Measurements from ENCODE around the gene MCM10. TPM values are rescaled to one million over a fixed set of nuclear protein-coding genes. Genes with fewer than 3 reads are reported as not detected.

Gene MCM10
- total and polyA plus RNA-seq, 2 of the 8 experiments (the other 6 are each of a cell fraction or from before 2014, with no cell fraction given) = 9.8 to 60.3 TPM

- H2BK20ac ChIP-seq (ENCODE audit: low read length) = no peak overlapping the region
- no peak overlapping the region for H3K56ac ChIP-seq (replicated peaks; ENCODE audit: insufficient read length, low read depth, low read length)
- H2BK5ac ChIP-seq (ENCODE audit: low read depth, low read length) = no peak overlapping the region
- H2AK5ac ChIP-seq (ENCODE audit: low read depth, low read length) = no peak overlapping the region
- CTCF ChIA-PET (ENCODE audit: partially characterized antibody) = no interaction called here
- no peak overlapping the region for H2BK12ac ChIP-seq (ENCODE audit: low read depth, low read length)
- TF ChIP-seq NANOG (IDR thresholded peaks at IDR 0.05; ENCODE audit: insufficient read depth, low read depth, low read length, poor library complexity, severe bottlenecking) = no peak
- no peak for TF ChIP-seq BACH1 (IDR thresholded peaks at IDR 0.05; ENCODE audit: low read length)
- no peak for TF ChIP-seq CREB1 (IDR thresholded peaks at IDR 0.05)
- TF ChIP-seq KDM1A (IDR thresholded peaks at IDR 0.05; ENCODE audit: borderline replicate concordance, low read length) = no peak
- TF ChIP-seq BRCA1 (IDR thresholded peaks at IDR 0.05; ENCODE audit: low read depth, low read length) = no peak
- TF ChIP-seq CHD2 (IDR thresholded peaks at IDR 0.05; ENCODE audit: low read length) = no peak
- TF ChIP-seq E2F6 (IDR thresholded peaks at IDR 0.05) = no peak
- no peak for TF ChIP-seq GTF2F1 (IDR thresholded peaks at IDR 0.05; ENCODE audit: borderline replicate concordance, low read depth, low read length)
- no peaks in the 10 kb centered on the region for H3K9me3 ChIP-seq (ENCODE audit: insufficient read depth in 2 of 2, low read depth in 1 of 2, low read length in 1 of 2)
- H3K4me3 ChIP-seq (ENCODE audit: extremely low read depth in 1 of 4, insufficient read depth in 2 of 4, low read depth in 3 of 4, low read length in 4 of 4) = no peak overlapping the region
- DNase-seq (ENCODE audit: low read depth in 1 of 2, low spot score in 2 of 2) (no peak), FAIRE-seq (no peak)
- no peak overlapping the region for H3K9ac ChIP-seq (replicated peaks in 1 of 4; ENCODE audit: extremely low read depth in 1 of 4, low read depth in 3 of 4, low read length in 3 of 4)
- no peak overlapping the region for H3K18ac ChIP-seq (ENCODE audit: extremely low read depth, low read length)
- no peaks in the 10 kb centered on the region for H3K4me1 ChIP-seq (replicated peaks in 1 of 4; ENCODE audit: control insufficient read depth in 3 of 4, insufficient read depth in 4 of 4, low read length in 3 of 4)
- no peak overlapping the region for H3K4me2 ChIP-seq (ENCODE audit: insufficient read depth in 1 of 2, low read depth in 2 of 2, low read length in 2 of 2)
- H3K79me1 ChIP-seq (ENCODE audit: low read depth, low read length) = no peaks in the 10 kb centered on the region
- H3K27ac ChIP-seq (ENCODE audit: low read depth, low read length) = no peak overlapping the region
- H4K5ac ChIP-seq (ENCODE audit: insufficient read length, low read depth, low read length) = no peak overlapping the region
- no peaks in the 10 kb centered on the region for H3K27me3 ChIP-seq (replicated peaks in 1 of 4; ENCODE audit: control insufficient read depth in 3 of 4, extremely low read depth in 1 of 4, insufficient read depth in 3 of 4, low read length in 3 of 4)
- no peak overlapping the region for H3K14ac ChIP-seq (ENCODE audit: insufficient read length)
- H3K23me2 ChIP-seq (ENCODE audit: low read depth, low read length) = no peaks in the 10 kb centered on the region
- H2BK120ac ChIP-seq (replicated peaks; ENCODE audit: low read depth, low read length) = no peak overlapping the region
- H4K8ac ChIP-seq (ENCODE audit: extremely low read depth, insufficient read depth, low read length) = no peak overlapping the region
- WGBS, 2 experiments (ENCODE audit: extremely low coverage in 1 of 2, insufficient coverage in 1 of 2, insufficient read length in 1 of 2, insufficient replicate concordance in 2 of 2, low coverage in 1 of 2, low lambda C conversion rate in 2 of 2, missing lambda C conversion rate in 1 of 2) = 92% methylated on average over 12 of the region's 12 CpGs; no CpG with 5 or more reads in 1 of the 2 experiments
- peaks cover 0 to 14% (median 5%) of the 10 kb centered on the region in 4 experiments; a peak in 5 of 8 replicates for H3K36me3 ChIP-seq (ENCODE audit: control insufficient read depth in 2 of 4, insufficient read depth in 4 of 4, low read length in 3 of 4)
- H2AFZ ChIP-seq (ENCODE audit: low read length) = no peak overlapping the region
- no peak overlapping the region for H4K91ac ChIP-seq (replicated peaks; ENCODE audit: insufficient read length, low read length)
- POLR2A ChIA-PET (ENCODE audit: partially characterized antibody) = no interaction called here
- H3K23ac ChIP-seq (ENCODE audit: insufficient read length) = no peak overlapping the region
- no peak overlapping the region for H2BK15ac ChIP-seq (ENCODE audit: low read length)
- H4K20me1 ChIP-seq (replicated peaks in 1 of 2; ENCODE audit: control insufficient read depth in 1 of 2, insufficient read depth in 2 of 2, low read length in 2 of 2) = no peaks in the 10 kb centered on the region
- no peak overlapping the region for H3K4ac ChIP-seq (replicated peaks; ENCODE audit: insufficient read length, low read depth, low read length)
- H3K79me2 ChIP-seq (ENCODE audit: control insufficient read depth in 1 of 2, insufficient read depth in 2 of 2, low read length in 2 of 2) = no peaks in the 10 kb centered on the region
These were observed 45.2 kb upstream of the MCM10 start for GRCh38 chr10:13115832-13116803.

Measured in H1 (cell line).